ENCODE data around the gene SASH1.

Gene SASH1

GRCh38 chr6:148342350-148343046, at the start of gene SASH1 (continued):
- TF ChIP-seq PBX3 (CRISPR knock-in tag; IDR thresholded peaks at IDR 0.05) (0 out of 2 replicates have a peak, but pooled peaks have one; percentile 33), ZNF596 (tag by site-specific recombination; IDR thresholded peaks at IDR 0.05) (no peak), ZSCAN16 (tag by site-specific recombination; IDR thresholded peaks at IDR 0.05) (peak; percentile 86), TRIM28 (IDR thresholded peaks at IDR 0.05; ENCODE audit: borderline replicate concordance, low read length) (peak; percentile 85), ZSCAN30 (tag by site-specific recombination; IDR thresholded peaks at IDR 0.05) (peak; percentile 42; the same call in 1 of the 2 replicates), ZNF571 (tag by site-specific recombination; IDR thresholded peaks at IDR 0.05) (no peak), ZNF112 (tag by site-specific recombination; IDR thresholded peaks at IDR 0.05) (no peak), ELK4 (IDR thresholded peaks at IDR 0.05; ENCODE audit: borderline replicate concordance, low read depth, low read length) (no peak), ZNF404 (tag by site-specific recombination; IDR thresholded peaks at IDR 0.05) (no peak), ZNF311 (tag by site-specific recombination; IDR thresholded peaks at IDR 0.05; ENCODE audit: borderline replicate concordance) (no peak), ZNF354C (tag by site-specific recombination; IDR thresholded peaks at IDR 0.05; ENCODE audit: borderline replicate concordance, low read depth) (no peak), ZNF132 (tag by site-specific recombination; IDR thresholded peaks at IDR 0.05; ENCODE audit: borderline replicate concordance) (no peak), ZNF544 (tag by site-specific recombination; IDR thresholded peaks at IDR 0.05) (no peak), ZNF518A (tag by site-specific recombination; conservative IDR thresholded peaks at IDR 0.05; ENCODE audit: low read depth) (no peak), ZNF621 (tag by site-specific recombination; IDR thresholded peaks at IDR 0.05) (no peak), ZNF366 (tag by site-specific recombination; conservative IDR thresholded peaks at IDR 0.05) (no peak; the same call in 1 of the 2 replicates), ATF2 (tag by site-specific recombination; IDR thresholded peaks at IDR 0.05; ENCODE audit: low read depth) (peak; percentile 9; the same call in 1 of the 2 replicates), SCRT2 (tag by site-specific recombination; IDR thresholded peaks at IDR 0.05) (peak; percentile 99), GLIS2 (tag by site-specific recombination; IDR thresholded peaks at IDR 0.05) (peak; percentile 81), ZNF561 (tag by site-specific recombination; IDR thresholded peaks at IDR 0.05; ENCODE audit: borderline replicate concordance) (peak; percentile 43; the same call in 1 of the 2 replicates), MYNN (tag by site-specific recombination; IDR thresholded peaks at IDR 0.05; ENCODE audit: borderline replicate concordance) (no peak), ZNF433 (tag by site-specific recombination; IDR thresholded peaks at IDR 0.05; ENCODE audit: low read depth) (no peak), PRDM1 (tag by site-specific recombination; IDR thresholded peaks at IDR 0.05) (peak; percentile 65), ZBTB21 (tag by site-specific recombination; IDR thresholded peaks at IDR 0.05) (peak; percentile 55; the same call in 1 of the 2 replicates), TCF7L2 (IDR thresholded peaks at IDR 0.05; ENCODE audit: borderline replicate concordance, low read depth, low read length) (peak; percentile 87), ZNF426 (tag by site-specific recombination; IDR thresholded peaks at IDR 0.05) (no peak), ZNF473 (tag by site-specific recombination; IDR thresholded peaks at IDR 0.05) (no peak), ZNF677 (tag by site-specific recombination; IDR thresholded peaks at IDR 0.05) (no peak), ZNF335 (tag by site-specific recombination; conservative IDR thresholded peaks at IDR 0.05) (peak; percentile 95), ZBTB17 (tag by site-specific recombination; IDR thresholded peaks at IDR 0.05) (peak; percentile 90), ZNF548 (tag by site-specific recombination; IDR thresholded peaks at IDR 0.05) (no peak), KLF9 (tag by site-specific recombination; IDR thresholded peaks at IDR 0.05; ENCODE audit: low read depth) (no peak), KLF16 (tag by site-specific recombination; IDR thresholded peaks at IDR 0.05) (0 out of 2 replicates have a peak, but pooled peaks have one; percentile 56)

Data from HEK293 (cell line).